Astrocyte of the cerebellum (primary cell): ENCODE results near the gene DCAKD.

Source experiments
- DNase-seq: peaks from one replicate; pipeline ENCODE4 v3.0.0-alpha.2; 2011; ENCODE audit warnings: low read depth
- H3K4me3 ChIP-seq: 2 replicates; pipeline ENCODE4 v1.5.1; 2011; ENCODE audit warnings: mild to moderate bottlenecking, low read depth, low read length, moderate library complexity
- CTCF ChIP-seq: IDR thresholded peaks from 2 replicates; pipeline ENCODE4 v1.5.1; 2012; ENCODE audit warnings: low read length, low read depth, moderate library complexity, mild to moderate bottlenecking; ENCODE audit errors: missing control alignments
- in situ Hi-C: cut with HindIII; loops from 2 replicates; pipeline ENCODE4 v1.10.0; 2017; ENCODE audit warnings: low sequenced_read_pairs

Gene DCAKD

GRCh38 chr17:45087504-45087975 lies 36.1 kb upstream of the DCAKD start:
- peak; percentile 36 for DNase-seq
- no peak overlapping the region for H3K4me3 ChIP-seq
- in situ Hi-C loops, result no loop called here
- TF ChIP-seq CTCF, result no peak

GRCh38 chr17:45086865-45087503 lies 35.6 kb upstream of the DCAKD start:
- DNase-seq, result no peak
- in situ Hi-C loops, result no loop called here
- TF ChIP-seq CTCF, result no peak
- H3K4me3 ChIP-seq, result no peak overlapping the region

- H3K4me3 ChIP-seq, result no peak overlapping the region
- DNase-seq, result no peak
- in situ Hi-C loops, result no loop called here
- no peak for TF ChIP-seq CTCF
Observed at GRCh38 chr17:45086391-45086790, 35.0 kb upstream of the DCAKD start.

GRCh38 chr17:45081047-45081703 lies 29.7 kb upstream of the DCAKD start:
- DNase-seq, result no peak
- in situ Hi-C loops, result no loop called here
- no peak for TF ChIP-seq CTCF
- no peak overlapping the region for H3K4me3 ChIP-seq

GRCh38 chr17:45077643-45078042 lies 26.2 kb upstream of the DCAKD start:
- no peak for TF ChIP-seq CTCF
- in situ Hi-C loops, result no loop called here
- DNase-seq, result no peak
- no peak overlapping the region for H3K4me3 ChIP-seq

- no peak for DNase-seq
- in situ Hi-C loops, result no loop called here
- TF ChIP-seq CTCF, result no peak
- H3K4me3 ChIP-seq, result no peak overlapping the region
Observed at GRCh38 chr17:45073414-45074070, 22.1 kb upstream of the DCAKD start.
